Measurements from ENCODE around the gene TTLL8.

GRCh38 chr22:50070366-50070765 is 12.3 kb upstream of the TTLL8 start:
- no peak for TF ChIP-seq CTCF (IDR thresholded peaks at IDR 0.05; ENCODE audit: control extremely low read depth in 1 of 3, insufficient read depth in 1 of 3, low read depth in 1 of 3, low read length in 3 of 3)
- no peak for TF ChIP-seq TAF1 (IDR thresholded peaks at IDR 0.05; ENCODE audit: low read depth, low read length)
- TF ChIP-seq SAP30 (IDR thresholded peaks at IDR 0.05; ENCODE audit: insufficient read depth, insufficient replicate concordance, low read length), result no peak
- no peak for TF ChIP-seq JUN (IDR thresholded peaks at IDR 0.05; ENCODE audit: low read depth, low read length)

Measured in H1 (cell line).